WTC11 (cell line): ENCODE measurements around the gene FRMD4A. TPM values are rescaled to one million over a fixed set of nuclear protein-coding genes. Genes with fewer than 3 reads are reported as not detected.

Source experiments
- ATAC-seq: fragments of 200-7000 bp; cut with Tn5 transposase; 2 replicates; pipeline ENCODE4 v1.10.0; 2021; ENCODE audit warnings: mild to moderate bottlenecking, moderate library complexity
- CTCF ChIA-PET: fragments of 300-600 bp; sonication (Branson Sonifier 250); formaldehyde crosslinking; loops from one replicate; lab custom pipeline; 2021; ENCODE audit warnings: antibody characterized with exemption; lab: Charles Lee
- POLR2A ChIA-PET: fragments of 350-600 bp; sonication (Branson Sonifier 250); formaldehyde crosslinking; loops from one replicate; lab custom pipeline; 2021; ENCODE audit warnings: antibody characterized with exemption; lab: Charles Lee
- DNase-seq: peaks from one replicate; pipeline ENCODE4 v3.0.0; 2021; ENCODE audit warnings: low spot score
- H3K27ac Mint-ChIP-seq: 2 replicates; pipeline ENCODE4 v1.8.0; 2021; ENCODE audit warnings: mixed read lengths
- H3K27me3 Mint-ChIP-seq: 2 replicates; pipeline ENCODE4 v1.8.0; 2021; ENCODE audit warnings: low read depth, mild to moderate bottlenecking, moderate library complexity, mixed read lengths
- H3K36me3 Mint-ChIP-seq: 2 replicates; pipeline ENCODE4 v1.8.0; 2021; ENCODE audit warnings: mixed read lengths
- H3K4me1 Mint-ChIP-seq: 2 replicates; pipeline ENCODE4 v1.8.0; 2022; ENCODE audit warnings: mixed read lengths
- H3K4me3 Mint-ChIP-seq: 2 replicates; pipeline ENCODE4 v1.8.0; 2021; ENCODE audit warnings: mild to moderate bottlenecking, moderate library complexity, mixed read lengths
- H3K9me3 Mint-ChIP-seq: 2 replicates; pipeline ENCODE4 v1.8.0; 2021; ENCODE audit warnings: mixed read lengths
- CTCF ChIP-seq: fragments of 200-600 bp; IDR thresholded peaks from 2 replicates; pipeline ENCODE4 v1.8.0; 2022; ENCODE audit warnings: antibody characterized with exemption
- ERG ChIP-seq: fragments of 250-450 bp; sonication (Bioruptor Pico); IDR thresholded peaks from 2 replicates; pipeline ENCODE4 v1.8.0; 2021; ENCODE audit warnings: mild to moderate bottlenecking
- FOXJ3 ChIP-seq: sonication (generic); formaldehyde crosslinking; IDR thresholded peaks from 2 replicates; pipeline ENCODE4 v1.9.0; 2021; ENCODE audit warnings: missing genetic modification reagents, mild to moderate bottlenecking, borderline replicate concordance
- IRF1 ChIP-seq: sonication (generic); formaldehyde crosslinking; IDR thresholded peaks from 2 replicates; pipeline ENCODE4 v1.8.0; 2023; ENCODE audit warnings: missing genetic modification reagents
- IRF2 ChIP-seq: sonication (generic); formaldehyde crosslinking; IDR thresholded peaks from 2 replicates; pipeline ENCODE4 v1.8.0; 2022; ENCODE audit warnings: low read depth, missing genetic modification reagents, borderline replicate concordance
- NR3C1 ChIP-seq: sonication (generic); formaldehyde crosslinking; conservative IDR thresholded peaks from 2 replicates; pipeline ENCODE4 v1.8.1; 2023; ENCODE audit warnings: low read depth, mild to moderate bottlenecking, missing genetic modification reagents
- OVOL2 ChIP-seq: fragments of 250-450 bp; sonication (Bioruptor Pico); IDR thresholded peaks from 2 replicates; pipeline ENCODE4 v1.9.0; 2021; ENCODE audit warnings: mild to moderate bottlenecking, borderline replicate concordance
- PRDM15 ChIP-seq: sonication (generic); formaldehyde crosslinking; IDR thresholded peaks from 2 replicates; pipeline ENCODE4 v1.8.0; 2022; ENCODE audit warnings: missing genetic modification reagents
- PRRX2 ChIP-seq: fragments of 250-450 bp; sonication (Bioruptor Pico); IDR thresholded peaks from 2 replicates; pipeline ENCODE4 v1.8.0; 2021; ENCODE audit warnings: mild to moderate bottlenecking
- RELA ChIP-seq: sonication (generic); formaldehyde crosslinking; IDR thresholded peaks from 2 replicates; pipeline ENCODE4 v1.8.1; 2022; ENCODE audit warnings: missing genetic modification reagents, mild to moderate bottlenecking, borderline replicate concordance
- TEAD4 ChIP-seq: sonication (generic); formaldehyde crosslinking; IDR thresholded peaks from 2 replicates; pipeline ENCODE4 v1.8.0; 2022; ENCODE audit warnings: mild to moderate bottlenecking, missing genetic modification reagents
- ZNF121 ChIP-seq: sonication (generic); formaldehyde crosslinking; IDR thresholded peaks from 2 replicates; pipeline ENCODE4 v1.8.0; 2023; ENCODE audit warnings: missing genetic modification reagents
- ZNF317 ChIP-seq: sonication (generic); formaldehyde crosslinking; IDR thresholded peaks from 2 replicates; pipeline ENCODE4 v1.8.1; 2023; ENCODE audit warnings: low read depth, mild to moderate bottlenecking, moderate library complexity, missing genetic modification reagents, borderline replicate concordance
- ZNF425 ChIP-seq: fragments of 250-450 bp; sonication (Bioruptor Pico); conservative IDR thresholded peaks from 2 replicates; pipeline ENCODE4 v1.9.0; 2021; ENCODE audit warnings: mild to moderate bottlenecking
- total RNA-seq: library from RNA; stranded (reverse); gene quantifications from 3 replicates; pipeline ENCODE4 v1.2.3, GENCODE V29; 2021

FRMD4A gene
- total RNA-seq, 1 experiment from 2014 or later: 35.5 TPM

- DNase-seq: no peak
- H3K9me3 Mint-ChIP-seq: peaks cover 5% of the 10 kb centered on the region
- H3K4me1 Mint-ChIP-seq: peaks cover 14% of the 10 kb centered on the region
- CTCF ChIA-PET: no interaction called here
- ATAC-seq: no peak
- H3K36me3 Mint-ChIP-seq: peaks cover 8% of the 10 kb centered on the region
- TF ChIP-seq OVOL2 (no peak), IRF1 (CRISPR knock-in tag) (no peak), CTCF (no peak), RELA (CRISPR knock-in tag) (no peak), PRDM15 (no peak), TEAD4 (no peak)
- TF ChIP-seq, all 79 proteins: peak for 0
- POLR2A ChIA-PET: no interaction called here
- H3K4me3 Mint-ChIP-seq: no peak overlapping the region
- H3K27me3 Mint-ChIP-seq: no peaks in the 10 kb centered on the region
- no peak overlapping the region for H3K27ac Mint-ChIP-seq
These were observed 556.3 kb downstream of the FRMD4A start for GRCh38 chr10:13774303-13774893.

GRCh38 chr10:13773496-13774170 lies 557.1 kb downstream of the FRMD4A start:
- Mint-ChIP-seq H3K27me3 (no peaks in the 10 kb centered on the region), H3K4me1 (peaks cover 14% of the 10 kb centered on the region), H3K4me3 (no peak overlapping the region)
- ATAC-seq: no peak
- DNase-seq: no peak
- POLR2A ChIA-PET: no interaction called here
- TF ChIP-seq ZNF425 (CRISPR knock-in tag) (no peak), NR3C1 (CRISPR knock-in tag) (no peak), PRRX2 (CRISPR knock-in tag) (no peak), FOXJ3 (CRISPR knock-in tag) (no peak), ZNF121 (CRISPR knock-in tag) (no peak), ZNF317 (0 out of 2 replicates have a peak, but pooled peaks have one; percentile 23), ERG (CRISPR knock-in tag) (no peak), IRF2 (no peak)
- TF ChIP-seq, all 79 proteins: peak for 1
- CTCF ChIA-PET: interaction anchor here (1.2 kb wide), 1 partner anchor 158 kb away, joined by 3 read pairs; no protein-coding TSS in a partner anchor
- Mint-ChIP-seq H3K27ac (no peak overlapping the region), H3K36me3 (peaks cover 8% of the 10 kb centered on the region), H3K9me3 (peaks cover 5% of the 10 kb centered on the region)
